ENCODE measurements around the gene TMTC3.

TMTC3 gene

GRCh38 chr12:88172844-88173407 lies 30.8 kb downstream of the TMTC3 start:
- H3K27ac Mint-ChIP-seq: no peak overlapping the region
- no peak for DNase-seq
- no peaks in the 10 kb centered on the region for H3K9me3 Mint-ChIP-seq
- no peak overlapping the region for H3K4me3 Mint-ChIP-seq
- TF ChIP-seq CTCF (IDR thresholded peaks at IDR 0.05): no peak
- no peaks in the 10 kb centered on the region for H3K27me3 Mint-ChIP-seq (ENCODE audit: low read depth, poor library complexity)
- H3K36me3 Mint-ChIP-seq (ENCODE audit: low read depth): peaks cover 49% of the 10 kb centered on the region
- H3K4me1 Mint-ChIP-seq: no peaks in the 10 kb centered on the region

- Mint-ChIP-seq H3K36me3 (ENCODE audit: low read depth) (peaks cover 53% of the 10 kb centered on the region), H3K9me3 (no peaks in the 10 kb centered on the region), H3K27me3 (ENCODE audit: low read depth, poor library complexity) (no peaks in the 10 kb centered on the region), H3K27ac (no peak overlapping the region), H3K4me3 (no peak overlapping the region), H3K4me1 (no peaks in the 10 kb centered on the region)
- TF ChIP-seq CTCF (IDR thresholded peaks at IDR 0.05): no peak
- no peak for DNase-seq
Measured at GRCh38 chr12:88175544-88175943, 33.4 kb downstream of the TMTC3 start.

DNA sequence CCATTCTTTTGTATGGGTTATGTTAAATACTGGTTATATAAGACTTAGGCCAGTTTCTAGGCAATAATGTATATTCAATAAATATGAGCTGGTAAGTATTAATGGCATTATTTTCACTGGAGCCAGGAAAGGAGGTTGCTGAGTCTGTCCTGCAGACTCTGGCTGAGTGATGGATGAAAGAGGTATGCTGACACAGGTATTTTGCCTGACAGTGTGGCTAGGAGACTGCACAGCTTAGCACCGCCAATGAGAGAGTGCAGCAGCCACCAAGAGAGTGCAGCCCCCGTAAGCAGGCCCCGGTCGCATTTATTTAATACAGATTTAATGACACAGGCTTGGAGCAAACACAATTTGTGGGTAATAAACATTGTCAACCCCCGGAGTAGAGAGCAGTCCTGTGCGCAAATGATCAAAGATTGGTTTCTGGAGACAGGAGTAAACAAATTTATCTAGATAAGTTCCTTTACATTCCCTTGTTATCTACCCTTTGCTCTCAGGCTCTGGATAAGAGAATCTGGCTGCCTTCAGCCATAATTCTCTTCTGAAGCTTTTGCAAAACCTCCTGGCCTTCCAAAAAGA lies 37.4 kb downstream of the TMTC3 start:
- Mint-ChIP-seq H3K36me3 (ENCODE audit: low read depth) (peaks cover 78% of the 10 kb centered on the region), H3K27me3 (ENCODE audit: low read depth, poor library complexity) (no peaks in the 10 kb centered on the region), H3K27ac (no peak overlapping the region), H3K4me1 (no peaks in the 10 kb centered on the region), H3K4me3 (no peak overlapping the region), H3K9me3 (peaks cover 2% of the 10 kb centered on the region)
- no peak for DNase-seq
- TF ChIP-seq CTCF (IDR thresholded peaks at IDR 0.05): no peak

DNA sequence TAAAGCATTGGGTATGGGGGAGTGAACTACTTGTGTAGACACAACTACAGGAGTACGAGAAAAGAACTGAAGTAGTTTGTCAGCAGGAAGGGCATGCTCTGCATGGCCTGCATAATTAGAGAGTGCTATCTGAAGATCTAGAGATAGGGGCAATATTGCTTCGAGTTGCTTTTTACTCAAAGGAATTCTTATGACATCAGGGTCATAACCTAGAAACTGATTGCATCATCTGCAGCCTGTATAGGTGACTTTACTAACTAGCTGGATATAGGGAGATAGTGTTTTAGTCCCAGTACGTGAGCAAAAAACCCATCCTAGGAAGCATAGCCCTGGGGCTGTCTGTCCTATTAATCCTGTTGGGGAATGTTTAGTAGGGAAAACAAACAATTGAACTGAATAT lies 39.8 kb downstream of the TMTC3 start:
- H3K36me3 Mint-ChIP-seq (ENCODE audit: low read depth): peaks cover 84% of the 10 kb centered on the region
- DNase-seq: no peak

DNA sequence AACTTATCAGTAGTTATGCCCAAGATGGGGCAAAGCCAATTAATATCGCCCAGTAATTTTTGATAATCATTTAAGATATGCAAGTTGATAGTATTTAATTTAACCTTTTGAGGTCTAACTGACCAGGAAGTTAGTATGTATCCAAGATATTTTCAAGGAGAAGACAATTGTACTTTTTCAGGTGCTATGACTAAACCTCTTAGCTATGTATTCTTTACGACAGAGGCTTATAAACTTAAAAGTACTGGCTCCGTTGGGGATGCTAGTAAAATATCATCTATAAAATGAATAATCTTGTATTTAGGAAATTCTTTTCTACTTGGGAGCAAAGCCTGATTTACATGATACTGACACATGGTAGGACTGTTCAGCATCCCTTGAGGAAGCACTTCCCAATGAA lies 40.3 kb downstream of the TMTC3 start:
- no peaks in the 10 kb centered on the region for H3K27me3 Mint-ChIP-seq (ENCODE audit: low read depth, poor library complexity)
- no peaks in the 10 kb centered on the region for H3K4me1 Mint-ChIP-seq
- H3K27ac Mint-ChIP-seq: no peak overlapping the region
- TF ChIP-seq CTCF (IDR thresholded peaks at IDR 0.05): no peak
- peaks cover 81% of the 10 kb centered on the region for H3K36me3 Mint-ChIP-seq (ENCODE audit: low read depth)
- H3K4me3 Mint-ChIP-seq: no peak overlapping the region
- H3K9me3 Mint-ChIP-seq: peaks cover 14% of the 10 kb centered on the region
- no peak for DNase-seq

More for the DNA sequence above, 39.8 kb downstream of the TMTC3 start:
- no peak overlapping the region for H3K4me3 Mint-ChIP-seq
- H3K27me3 Mint-ChIP-seq (ENCODE audit: low read depth, poor library complexity): no peaks in the 10 kb centered on the region
- no peak overlapping the region for H3K27ac Mint-ChIP-seq
- no peaks in the 10 kb centered on the region for H3K4me1 Mint-ChIP-seq
- no peak for TF ChIP-seq CTCF (IDR thresholded peaks at IDR 0.05)
- peaks cover 14% of the 10 kb centered on the region for H3K9me3 Mint-ChIP-seq

- DNase-seq: no peak
- Mint-ChIP-seq H3K9me3 (peaks cover 14% of the 10 kb centered on the region), H3K27ac (no peak overlapping the region), H3K4me3 (no peak overlapping the region), H3K27me3 (ENCODE audit: low read depth, poor library complexity) (no peaks in the 10 kb centered on the region), H3K36me3 (ENCODE audit: low read depth) (peaks cover 77% of the 10 kb centered on the region), H3K4me1 (no peaks in the 10 kb centered on the region)
- no peak for TF ChIP-seq CTCF (IDR thresholded peaks at IDR 0.05)
Measured at GRCh38 chr12:88184196-88184595, 42.1 kb downstream of the TMTC3 start.

Data from nephron progenitor cell (in vitro differentiated cells).